ENCODE measurements around the gene STPG4.

Gene STPG4

DNA sequence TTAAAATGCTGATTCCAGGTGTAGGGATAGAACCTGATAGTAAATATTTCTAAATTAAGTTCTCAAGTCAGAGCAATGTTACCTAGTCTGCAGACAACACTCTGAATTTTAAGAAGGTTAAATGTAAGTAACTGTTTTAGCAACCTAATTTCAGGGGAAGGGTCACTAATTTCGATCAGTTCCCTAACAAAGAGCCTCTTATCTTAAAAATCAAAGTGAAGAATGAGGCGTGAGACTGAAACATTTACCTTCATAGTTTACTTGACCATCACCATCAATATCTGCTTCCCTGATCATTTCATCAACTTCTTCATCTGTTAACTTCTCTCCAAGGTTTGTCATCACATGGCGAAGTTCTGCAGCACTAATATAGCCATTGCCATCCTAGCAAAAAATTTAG is 6.4 kb upstream of the STPG4 start:
- no peak overlapping the region for H3K27ac ChIP-seq
- TF ChIP-seq, protein P1, sequence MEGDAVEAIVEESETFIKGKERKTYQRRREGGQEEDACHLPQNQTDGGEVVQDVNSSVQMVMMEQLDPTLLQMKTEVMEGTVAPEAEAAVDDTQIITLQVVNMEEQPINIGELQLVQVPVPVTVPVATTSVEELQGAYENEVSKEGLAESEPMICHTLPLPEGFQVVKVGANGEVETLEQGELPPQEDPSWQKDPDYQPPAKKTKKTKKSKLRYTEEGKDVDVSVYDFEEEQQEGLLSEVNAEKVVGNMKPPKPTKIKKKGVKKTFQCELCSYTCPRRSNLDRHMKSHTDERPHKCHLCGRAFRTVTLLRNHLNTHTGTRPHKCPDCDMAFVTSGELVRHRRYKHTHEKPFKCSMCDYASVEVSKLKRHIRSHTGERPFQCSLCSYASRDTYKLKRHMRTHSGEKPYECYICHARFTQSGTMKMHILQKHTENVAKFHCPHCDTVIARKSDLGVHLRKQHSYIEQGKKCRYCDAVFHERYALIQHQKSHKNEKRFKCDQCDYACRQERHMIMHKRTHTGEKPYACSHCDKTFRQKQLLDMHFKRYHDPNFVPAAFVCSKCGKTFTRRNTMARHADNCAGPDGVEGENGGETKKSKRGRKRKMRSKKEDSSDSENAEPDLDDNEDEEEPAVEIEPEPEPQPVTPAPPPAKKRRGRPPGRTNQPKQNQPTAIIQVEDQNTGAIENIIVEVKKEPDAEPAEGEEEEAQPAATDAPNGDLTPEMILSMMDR (conservative IDR thresholded peaks at IDR 0.05): no peak

GRCh38 chr2:47160660-47161059 is 5.6 kb upstream of the STPG4 start:
- TF ChIP-seq, protein P1 (conservative IDR thresholded peaks at IDR 0.05): no peak
- no peak overlapping the region for H3K27ac ChIP-seq

GRCh38 chr2:47160211-47160610 is 5.1 kb upstream of the STPG4 start:
- TF ChIP-seq, protein P1 (conservative IDR thresholded peaks at IDR 0.05): no peak
- H3K27ac ChIP-seq: peak overlapping the region; percentile 32

- TF ChIP-seq, protein P1 (conservative IDR thresholded peaks at IDR 0.05): no peak
- peak overlapping the region; percentile 32 for H3K27ac ChIP-seq
These were observed 4.5 kb upstream of the STPG4 start for GRCh38 chr2:47159627-47160026.

DNA sequence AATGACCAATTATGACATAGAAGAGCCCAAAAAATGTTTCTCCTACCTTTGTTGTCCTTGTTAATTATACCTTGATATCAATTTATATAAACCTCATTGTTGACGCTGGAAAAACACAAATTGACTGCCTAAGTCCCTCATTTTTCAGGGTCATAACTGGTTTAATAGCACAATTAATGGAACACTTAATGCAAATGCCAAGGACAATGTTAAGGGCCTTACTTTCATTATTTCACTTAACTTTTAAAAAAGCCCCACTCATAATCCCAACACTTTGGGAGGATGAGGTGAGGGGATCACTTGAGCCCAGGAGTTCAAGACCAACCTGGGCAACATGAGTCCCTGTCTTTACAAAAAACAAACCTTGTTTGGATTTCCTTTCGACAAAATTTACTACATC is 3.5 kb upstream of the STPG4 start:
- TF ChIP-seq, protein P1 (conservative IDR thresholded peaks at IDR 0.05): no peak
- H3K27ac ChIP-seq: peak overlapping the region; percentile 6

DNA sequence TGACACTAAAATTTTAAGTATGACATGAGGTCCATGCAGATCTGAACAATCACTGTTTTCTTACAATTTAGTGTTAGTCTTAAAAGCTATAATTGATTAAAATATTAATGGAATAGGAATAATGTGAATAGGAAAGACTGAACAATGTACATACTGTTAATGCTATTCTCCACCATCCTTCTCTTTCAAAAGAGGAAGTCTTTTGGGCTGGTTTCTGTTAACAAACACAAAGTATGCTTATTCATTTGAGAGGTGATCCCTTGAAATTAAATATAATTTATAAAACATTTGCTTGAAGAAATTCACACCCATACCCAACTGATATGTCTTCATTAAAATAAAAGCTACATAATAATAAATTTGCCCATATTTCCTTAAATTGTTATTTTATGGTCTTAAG is 2.3 kb downstream of the STPG4 start:
- H3K27ac ChIP-seq: no peak overlapping the region
- TF ChIP-seq, protein P1 (conservative IDR thresholded peaks at IDR 0.05): no peak

GRCh38 chr2:47150175-47150574 is 4.9 kb downstream of the STPG4 start:
- TF ChIP-seq, protein P1 (conservative IDR thresholded peaks at IDR 0.05): no peak
- no peak overlapping the region for H3K27ac ChIP-seq

GRCh38 chr2:47147021-47147420 is 8.1 kb downstream of the STPG4 start:
- TF ChIP-seq, protein P1 (conservative IDR thresholded peaks at IDR 0.05): no peak
- H3K27ac ChIP-seq: no peak overlapping the region
